Fibroblast of lung (primary cell): ENCODE measurements around the gene PTPRO. TPM values are rescaled to one million over a fixed set of nuclear protein-coding genes. Genes with fewer than 3 reads are reported as not detected.

Experiments
- DNase-seq, 2 donors: peaks; one replicate each; pipeline versions ENCODE4 v3.0.0 to v3.0.0-alpha.2; 2010; ENCODE audit warnings: low read depth in 2 of 2
- H2AFZ ChIP-seq: 2 replicates; pipeline ENCODE4 v1.5.1; 2012; ENCODE audit warnings: low read length, control low read depth, inconsistent platforms
- H3K27ac ChIP-seq: 2 replicates; pipeline ENCODE4 v1.5.1; 2011; ENCODE audit warnings: low read length, control low read depth; ENCODE audit not compliant: insufficient read depth
- H3K27me3 ChIP-seq: 2 replicates; pipeline ENCODE4 v1.5.1; 2011; ENCODE audit warnings: mild to moderate bottlenecking, low read length; ENCODE audit not compliant: control insufficient read depth, insufficient read depth
- H3K36me3 ChIP-seq: 2 replicates; pipeline ENCODE4 v1.5.1; 2011; ENCODE audit warnings: low read length; ENCODE audit not compliant: control insufficient read depth, insufficient read depth
- H3K4me1 ChIP-seq: 2 replicates; pipeline ENCODE4 v1.5.1; 2011; ENCODE audit warnings: low read length; ENCODE audit not compliant: control insufficient read depth, insufficient read depth; ENCODE audit errors: extremely low read depth
- H3K4me2 ChIP-seq: 2 replicates; pipeline ENCODE4 v1.5.1; 2011; ENCODE audit warnings: low read length, control low read depth; ENCODE audit not compliant: insufficient read depth; ENCODE audit errors: extremely low read depth
- H3K4me3 ChIP-seq, 4 experiments: fragments of 200-600 bp in 1 of 4; sonication (generic) in 1 of 4; replicated peaks in 1 of 4; 2 replicates each; pipeline ENCODE4 v1.5.1; 2011 to 2016; ENCODE audit warnings: low read length in 4 of 4, low read depth in 3 of 4, mild to moderate bottlenecking in 3 of 4, control low read depth in 2 of 4, inconsistent platforms in 1 of 4, mixed read lengths in 1 of 4; ENCODE audit not compliant: insufficient read depth in 1 of 4; ENCODE audit errors: control extremely low read depth in 1 of 4
- H3K79me2 ChIP-seq: 2 replicates; pipeline ENCODE4 v1.5.1; 2012; ENCODE audit warnings: mild to moderate bottlenecking, low read length, inconsistent platforms; ENCODE audit not compliant: control insufficient read depth, insufficient read depth
- H3K9ac ChIP-seq: 2 replicates; pipeline ENCODE4 v1.5.1; 2011; ENCODE audit warnings: mild to moderate bottlenecking, low read length, control low read depth; ENCODE audit not compliant: insufficient read depth
- H3K9me3 ChIP-seq: 2 replicates; pipeline ENCODE4 v1.5.1; 2012; ENCODE audit warnings: low read depth, low read length; ENCODE audit not compliant: control insufficient read depth, insufficient read depth
- H4K20me1 ChIP-seq: 2 replicates; pipeline ENCODE4 v1.5.1; 2011; ENCODE audit warnings: low read length; ENCODE audit not compliant: control insufficient read depth, insufficient read depth; ENCODE audit errors: extremely low read depth
- EZH2 ChIP-seq: IDR thresholded peaks from 2 replicates; pipeline ENCODE4 v1.5.1; 2012; ENCODE audit warnings: low read length, control low read depth, mild to moderate bottlenecking; ENCODE audit errors: missing control alignments
- polyA plus RNA-seq, 2 donors: library from polyadenylated mRNA; depleted of rRNA in 1 of 2; stranded (reverse) in 1 of 2; unstranded in 1 of 2; fragments of >200 nt; gene quantifications; 2 replicates each; pipeline ENCODE4 v1.2.1, GENCODE V29; 2011 to 2012; ENCODE audit warnings: missing spikeins in 1 of 2
- total RNA-seq: library from RNA; depleted of rRNA; stranded (reverse); fragments of >200 nt; gene quantifications from 2 replicates; pipeline ENCODE4 v1.2.1, GENCODE V29; 2014
- TF ChIP-seq, protein P1 (sequence below), 2 donors: IDR thresholded peaks in 1 of 2; conservative IDR thresholded peaks in 1 of 2; 1 replicate in 1 of 2; 2 replicates in 1 of 2; pipeline ENCODE4 v1.5.1; 2011 to 2012; ENCODE audit warnings: low read length in 2 of 2, control low read depth in 1 of 2, inconsistent platforms in 1 of 2, low read depth in 1 of 2, mild to moderate bottlenecking in 1 of 2

Gene PTPRO
- total and polyA plus RNA-seq, 2 donors (not counting 1 experiment from before 2014, with no cell fraction given) = 0.33 to 0.35 TPM

- no peaks in the 10 kb centered on the region for H4K20me1 ChIP-seq
- no peaks in the 10 kb centered on the region for H3K36me3 ChIP-seq
- H3K4me2 ChIP-seq = no peak overlapping the region
- DNase-seq = no peak
- no peaks in the 10 kb centered on the region for H3K9me3 ChIP-seq
- no peak overlapping the region for H3K9ac ChIP-seq
- no peak overlapping the region for H2AFZ ChIP-seq
- no peaks in the 10 kb centered on the region for H3K4me1 ChIP-seq
- no peaks in the 10 kb centered on the region for H3K79me2 ChIP-seq
- TF ChIP-seq EZH2 = no peak
- TF ChIP-seq, protein P1, sequence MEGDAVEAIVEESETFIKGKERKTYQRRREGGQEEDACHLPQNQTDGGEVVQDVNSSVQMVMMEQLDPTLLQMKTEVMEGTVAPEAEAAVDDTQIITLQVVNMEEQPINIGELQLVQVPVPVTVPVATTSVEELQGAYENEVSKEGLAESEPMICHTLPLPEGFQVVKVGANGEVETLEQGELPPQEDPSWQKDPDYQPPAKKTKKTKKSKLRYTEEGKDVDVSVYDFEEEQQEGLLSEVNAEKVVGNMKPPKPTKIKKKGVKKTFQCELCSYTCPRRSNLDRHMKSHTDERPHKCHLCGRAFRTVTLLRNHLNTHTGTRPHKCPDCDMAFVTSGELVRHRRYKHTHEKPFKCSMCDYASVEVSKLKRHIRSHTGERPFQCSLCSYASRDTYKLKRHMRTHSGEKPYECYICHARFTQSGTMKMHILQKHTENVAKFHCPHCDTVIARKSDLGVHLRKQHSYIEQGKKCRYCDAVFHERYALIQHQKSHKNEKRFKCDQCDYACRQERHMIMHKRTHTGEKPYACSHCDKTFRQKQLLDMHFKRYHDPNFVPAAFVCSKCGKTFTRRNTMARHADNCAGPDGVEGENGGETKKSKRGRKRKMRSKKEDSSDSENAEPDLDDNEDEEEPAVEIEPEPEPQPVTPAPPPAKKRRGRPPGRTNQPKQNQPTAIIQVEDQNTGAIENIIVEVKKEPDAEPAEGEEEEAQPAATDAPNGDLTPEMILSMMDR (conservative IDR thresholded peaks at IDR 0.05 in 1 of 2, IDR thresholded peaks at IDR 0.05 in 1 of 2; ENCODE audit: low read depth in 1 of 2, low read length in 2 of 2) = no peak
- no peaks in the 10 kb centered on the region for H3K27me3 ChIP-seq
- H3K27ac ChIP-seq = no peak overlapping the region
- H3K4me3 ChIP-seq = no peak overlapping the region
Measured at GRCh38 chr12:15356951-15357364, 34.6 kb downstream of the PTPRO start.

- TF ChIP-seq, protein P1 (conservative IDR thresholded peaks at IDR 0.05 in 1 of 2, IDR thresholded peaks at IDR 0.05 in 1 of 2; ENCODE audit: low read depth in 1 of 2, low read length in 2 of 2) = no peak
- TF ChIP-seq EZH2 = no peak
Measured at GRCh38 chr12:15364221-15365160, 42.2 kb downstream of the PTPRO start.

DNA sequence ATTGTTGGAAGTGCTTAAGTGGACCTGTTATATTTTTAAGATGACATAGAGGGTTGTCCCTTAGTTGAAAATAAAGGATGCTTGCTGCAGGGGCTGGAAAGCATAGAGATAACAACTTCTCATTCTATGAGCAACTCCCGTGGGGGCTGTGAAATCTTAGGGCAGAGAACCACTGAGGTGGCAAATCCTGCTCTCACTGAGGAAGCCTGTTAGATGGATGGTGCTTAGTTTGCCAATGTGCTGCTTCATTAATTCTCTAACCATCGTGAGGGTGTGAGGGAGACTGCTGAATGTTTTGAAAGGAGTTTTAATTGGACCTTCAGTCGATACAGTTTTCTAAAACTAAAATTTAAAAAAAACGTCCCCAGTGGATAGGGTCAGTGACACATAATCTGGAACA, 46.5 kb downstream of the PTPRO start:
- H3K9me3 ChIP-seq = no peaks in the 10 kb centered on the region
- no peaks in the 10 kb centered on the region for H3K27me3 ChIP-seq
- TF ChIP-seq EZH2 = no peak
- TF ChIP-seq, protein P1 (conservative IDR thresholded peaks at IDR 0.05 in 1 of 2, IDR thresholded peaks at IDR 0.05 in 1 of 2; ENCODE audit: low read depth in 1 of 2, low read length in 2 of 2) = no peak

More at GRCh38 chr12:15364221-15365160, 42.2 kb downstream of the PTPRO start:
- Histone ChIP-seq H3K4me3 (no peak overlapping the region), H3K36me3 (no peaks in the 10 kb centered on the region), H3K4me1 (no peaks in the 10 kb centered on the region), H3K27ac (no peak overlapping the region), H3K79me2 (no peaks in the 10 kb centered on the region), H3K27me3 (no peaks in the 10 kb centered on the region), H2AFZ (no peak overlapping the region), H3K9me3 (no peaks in the 10 kb centered on the region), H3K4me2 (no peak overlapping the region), H4K20me1 (no peaks in the 10 kb centered on the region), H3K9ac (no peak overlapping the region)
- DNase-seq = peak; percentile 44 to 71

More for the DNA sequence above, 46.5 kb downstream of the PTPRO start:
- no peak for DNase-seq
- Histone ChIP-seq H3K4me1 (no peaks in the 10 kb centered on the region), H3K4me2 (no peak overlapping the region), H3K79me2 (no peaks in the 10 kb centered on the region), H3K36me3 (no peaks in the 10 kb centered on the region), H4K20me1 (no peaks in the 10 kb centered on the region), H3K9ac (no peak overlapping the region), H3K27ac (no peak overlapping the region), H3K4me3 (no peak overlapping the region), H2AFZ (no peak overlapping the region)
